Fibroblast of lung (primary cell): ENCODE results near the gene TBXAS1.

Experiments
- EZH2 ChIP-seq: IDR thresholded peaks from 2 replicates; pipeline ENCODE4 v1.5.1; 2012; ENCODE audit warnings: low read length, control low read depth, mild to moderate bottlenecking; ENCODE audit errors: missing control alignments
- TF ChIP-seq, protein P1 (sequence below), 2 donors: IDR thresholded peaks in 1 of 2; conservative IDR thresholded peaks in 1 of 2; 1 replicate in 1 of 2; 2 replicates in 1 of 2; pipeline ENCODE4 v1.5.1; 2011 to 2012; ENCODE audit warnings: low read length in 2 of 2, control low read depth in 1 of 2, inconsistent platforms in 1 of 2, low read depth in 1 of 2, mild to moderate bottlenecking in 1 of 2

DNA sequence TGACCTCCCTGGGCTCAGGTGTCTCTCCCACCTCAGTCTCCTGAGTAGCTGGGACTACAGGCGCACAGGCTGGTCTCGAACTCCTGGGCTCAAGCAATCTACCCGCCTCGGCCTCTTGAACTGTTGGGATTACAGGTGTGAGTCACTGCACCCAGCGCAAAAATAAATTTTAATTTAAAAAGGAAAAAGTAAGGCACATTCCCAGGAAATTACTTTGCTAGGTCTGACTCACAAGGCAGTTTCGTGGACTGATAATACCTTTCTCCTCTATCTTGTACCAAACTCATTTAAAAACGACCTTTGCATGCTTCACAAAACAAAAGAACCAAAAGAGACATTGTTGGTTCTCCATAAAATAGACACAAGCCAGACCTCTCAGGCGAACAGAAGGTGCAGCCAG, 204.0 kb downstream of the TBXAS1 start:
- TF ChIP-seq, protein P1, sequence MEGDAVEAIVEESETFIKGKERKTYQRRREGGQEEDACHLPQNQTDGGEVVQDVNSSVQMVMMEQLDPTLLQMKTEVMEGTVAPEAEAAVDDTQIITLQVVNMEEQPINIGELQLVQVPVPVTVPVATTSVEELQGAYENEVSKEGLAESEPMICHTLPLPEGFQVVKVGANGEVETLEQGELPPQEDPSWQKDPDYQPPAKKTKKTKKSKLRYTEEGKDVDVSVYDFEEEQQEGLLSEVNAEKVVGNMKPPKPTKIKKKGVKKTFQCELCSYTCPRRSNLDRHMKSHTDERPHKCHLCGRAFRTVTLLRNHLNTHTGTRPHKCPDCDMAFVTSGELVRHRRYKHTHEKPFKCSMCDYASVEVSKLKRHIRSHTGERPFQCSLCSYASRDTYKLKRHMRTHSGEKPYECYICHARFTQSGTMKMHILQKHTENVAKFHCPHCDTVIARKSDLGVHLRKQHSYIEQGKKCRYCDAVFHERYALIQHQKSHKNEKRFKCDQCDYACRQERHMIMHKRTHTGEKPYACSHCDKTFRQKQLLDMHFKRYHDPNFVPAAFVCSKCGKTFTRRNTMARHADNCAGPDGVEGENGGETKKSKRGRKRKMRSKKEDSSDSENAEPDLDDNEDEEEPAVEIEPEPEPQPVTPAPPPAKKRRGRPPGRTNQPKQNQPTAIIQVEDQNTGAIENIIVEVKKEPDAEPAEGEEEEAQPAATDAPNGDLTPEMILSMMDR (conservative IDR thresholded peaks at IDR 0.05 in 1 of 2, IDR thresholded peaks at IDR 0.05 in 1 of 2; ENCODE audit: low read depth in 1 of 2, low read length in 2 of 2) = no peak
- TF ChIP-seq EZH2 = no peak
